GM18526 (cell line): Measurements from ENCODE around the gene CTCF.

Source experiments
- POLR2A ChIP-seq: IDR thresholded peaks from 3 replicates; pipeline ENCODE4 v1.6.1; 2011; ENCODE audit not compliant: insufficient read length; ENCODE audit errors: extremely low read depth

The CTCF gene

GRCh38 chr16:67598527-67598926 is 36.2 kb downstream of the CTCF start:
- no peak for TF ChIP-seq POLR2A

- TF ChIP-seq POLR2A: no peak
Measured at GRCh38 chr16:67605641-67606040, 43.3 kb downstream of the CTCF start.

DNA sequence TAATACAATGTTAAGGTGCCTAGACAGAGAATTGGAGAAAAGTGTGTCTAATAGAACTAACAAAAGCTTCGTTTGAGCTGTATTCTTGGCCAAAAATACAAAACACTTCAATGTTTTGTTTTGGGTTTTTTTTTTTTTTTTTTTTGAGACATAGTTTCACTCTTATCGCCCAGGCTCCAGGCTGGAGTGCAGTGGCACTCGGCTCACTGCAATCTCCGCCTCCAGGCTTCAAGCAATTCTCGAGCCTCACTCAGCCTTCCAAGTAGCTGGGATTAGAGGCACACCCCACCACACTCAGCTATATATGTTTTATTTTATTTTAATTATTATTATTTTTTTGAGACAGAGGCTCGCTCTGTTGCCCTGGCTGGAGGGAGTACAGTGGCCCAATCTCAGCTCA is 44.3 kb downstream of the CTCF start:
- no peak for TF ChIP-seq POLR2A

DNA sequence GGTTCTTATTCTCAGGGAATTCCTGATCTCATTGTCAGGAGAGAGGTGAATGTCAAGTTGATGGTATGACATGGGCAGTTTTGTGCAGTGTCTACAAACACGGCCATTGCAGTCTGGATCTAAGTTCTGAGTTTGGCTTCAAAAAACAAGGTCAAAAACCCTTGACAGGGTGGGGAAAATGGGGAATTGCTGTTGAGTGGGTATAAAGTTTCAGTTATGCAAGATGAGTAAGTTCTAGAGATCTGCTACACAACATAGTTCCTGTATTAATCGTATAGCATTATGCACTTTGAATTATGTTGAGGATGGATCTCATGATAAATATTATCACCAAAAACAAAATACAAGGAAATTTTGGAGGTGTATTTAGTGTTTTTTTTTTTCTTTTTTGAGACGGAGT is 46.0 kb downstream of the CTCF start:
- TF ChIP-seq POLR2A: no peak

- no peak for TF ChIP-seq POLR2A
Measured at GRCh38 chr16:67613808-67614207, 51.5 kb downstream of the CTCF start.

DNA sequence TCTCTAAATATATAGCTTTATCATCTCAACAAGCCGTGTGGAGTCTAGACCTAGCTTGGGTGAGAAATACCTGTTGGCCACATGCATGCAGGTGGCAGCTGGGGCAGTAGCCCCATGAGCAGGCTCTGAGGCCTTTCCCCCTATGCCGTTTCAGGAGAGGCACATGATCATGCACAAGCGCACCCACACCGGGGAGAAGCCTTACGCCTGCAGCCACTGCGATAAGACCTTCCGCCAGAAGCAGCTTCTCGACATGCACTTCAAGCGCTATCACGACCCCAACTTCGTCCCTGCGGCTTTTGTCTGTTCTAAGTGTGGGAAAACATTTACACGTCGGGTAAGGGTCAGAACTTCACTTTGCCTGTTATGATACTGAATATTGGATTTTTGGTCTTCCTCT is 65.9 kb downstream of the CTCF start:
- TF ChIP-seq POLR2A: no peak

GRCh38 chr16:67632415-67633172 is 70.3 kb downstream of the CTCF start:
- no peak for TF ChIP-seq POLR2A

GRCh38 chr16:67636713-67637112 is 74.4 kb downstream of the CTCF start:
- TF ChIP-seq POLR2A: no peak

- no peak for TF ChIP-seq POLR2A
Measured at GRCh38 chr16:67637625-67638024, 75.3 kb downstream of the CTCF start.

GRCh38 chr16:67641779-67642708 is 79.7 kb downstream of the CTCF start:
- TF ChIP-seq POLR2A: no peak

DNA sequence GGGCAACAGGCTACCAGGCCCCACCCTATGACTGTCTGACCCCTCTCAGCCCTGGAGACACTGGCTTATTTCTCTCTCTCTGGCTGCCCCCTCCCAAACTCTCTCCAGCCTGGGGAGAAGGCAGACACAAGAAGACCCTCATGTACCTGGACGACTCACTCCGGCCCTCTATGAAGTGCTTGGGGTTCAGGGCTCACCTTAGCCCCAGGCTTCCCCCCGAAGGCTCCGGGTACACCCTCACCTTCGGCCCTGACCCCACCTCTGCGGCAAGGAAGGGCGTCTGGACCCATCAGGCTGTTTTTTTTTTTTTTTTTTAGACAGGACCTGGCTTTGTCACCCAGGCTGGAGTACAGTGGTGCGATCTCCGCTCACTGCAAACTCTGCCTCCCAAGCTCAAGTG is 81.7 kb downstream of the CTCF start:
- no peak for TF ChIP-seq POLR2A

GRCh38 chr16:67645397-67646121 is 83.2 kb downstream of the CTCF start:
- no peak for TF ChIP-seq POLR2A

DNA sequence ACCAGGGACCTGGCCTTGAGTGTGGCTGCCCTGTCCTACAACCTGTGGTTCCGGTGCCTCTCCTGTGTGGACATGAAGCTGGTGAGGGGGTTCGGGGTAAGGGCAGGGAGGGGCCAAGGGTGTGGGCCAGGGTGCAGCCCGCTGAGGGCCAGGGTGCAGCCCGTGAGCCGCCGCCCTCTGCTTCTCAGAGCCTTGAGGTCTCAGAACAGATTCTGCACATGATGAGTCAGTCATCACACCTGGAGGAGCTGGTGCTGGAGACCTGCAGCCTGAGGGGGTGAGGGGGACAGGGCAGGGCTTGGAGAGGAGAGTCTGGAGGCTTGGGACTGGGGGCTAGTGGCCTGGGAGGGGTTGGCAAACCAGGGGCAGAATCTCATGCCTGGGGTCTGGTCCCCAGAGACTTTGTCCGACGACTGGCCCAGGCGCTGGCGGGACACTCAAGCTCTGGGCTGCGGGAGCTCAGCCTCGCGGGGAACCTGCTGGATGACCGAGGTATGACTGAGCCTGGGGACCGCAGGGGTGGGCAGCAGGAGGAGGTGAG is 84.9 kb downstream of the CTCF start:
- TF ChIP-seq POLR2A: no peak

- TF ChIP-seq POLR2A: no peak
Measured at GRCh38 chr16:67647681-67648080, 85.4 kb downstream of the CTCF start.

DNA sequence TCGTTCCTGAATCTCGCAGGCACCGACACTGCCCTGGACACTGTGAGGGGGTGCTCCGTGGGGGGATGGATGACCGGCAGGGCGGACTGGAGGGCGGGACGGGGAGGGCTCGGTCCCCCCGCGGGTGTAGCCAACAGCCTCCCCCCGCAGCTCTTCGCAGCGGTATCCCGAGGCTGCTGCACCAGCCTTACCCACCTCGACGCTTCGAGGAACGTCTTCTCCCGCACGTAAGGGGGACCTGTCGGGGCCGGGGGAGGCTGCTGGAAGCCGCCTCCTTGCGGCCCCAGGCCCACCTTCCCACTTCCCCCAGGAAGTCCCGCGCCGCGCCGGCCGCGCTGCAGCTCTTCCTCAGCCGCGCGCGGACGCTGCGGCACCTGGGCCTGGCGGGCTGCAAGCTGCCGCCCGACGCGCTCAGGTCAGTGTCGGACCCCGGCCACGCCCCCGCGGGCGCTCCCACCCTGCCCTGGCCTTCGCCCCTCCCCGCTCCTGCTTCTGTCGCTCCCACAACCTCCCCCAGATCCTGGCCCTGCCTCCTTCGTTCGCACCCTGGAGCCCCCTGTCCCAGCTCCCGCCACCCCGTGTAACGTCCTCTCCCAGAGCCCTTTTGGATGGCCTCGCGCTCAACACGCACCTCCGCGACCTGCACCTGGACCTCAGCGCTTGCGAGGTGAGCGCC is 85.9 kb downstream of the CTCF start:
- TF ChIP-seq POLR2A: no peak
